GM08714 (cell line): ENCODE results near the gene HJURP.

ENCODE experiments used
- H3K4me3 ChIP-seq: fragments of 200-500 bp; sonication (Bioruptor generic); 2 replicates; pipeline ENCODE4 v1.5.1; 2014; ENCODE audit warnings: mild to moderate bottlenecking, low read length, inconsistent platforms
- ZNF274 ChIP-seq: IDR thresholded peaks from 2 replicates; pipeline ENCODE4 v1.6.1; 2012; ENCODE audit warnings: mild to moderate bottlenecking, low read depth, low read length

The HJURP gene

DNA sequence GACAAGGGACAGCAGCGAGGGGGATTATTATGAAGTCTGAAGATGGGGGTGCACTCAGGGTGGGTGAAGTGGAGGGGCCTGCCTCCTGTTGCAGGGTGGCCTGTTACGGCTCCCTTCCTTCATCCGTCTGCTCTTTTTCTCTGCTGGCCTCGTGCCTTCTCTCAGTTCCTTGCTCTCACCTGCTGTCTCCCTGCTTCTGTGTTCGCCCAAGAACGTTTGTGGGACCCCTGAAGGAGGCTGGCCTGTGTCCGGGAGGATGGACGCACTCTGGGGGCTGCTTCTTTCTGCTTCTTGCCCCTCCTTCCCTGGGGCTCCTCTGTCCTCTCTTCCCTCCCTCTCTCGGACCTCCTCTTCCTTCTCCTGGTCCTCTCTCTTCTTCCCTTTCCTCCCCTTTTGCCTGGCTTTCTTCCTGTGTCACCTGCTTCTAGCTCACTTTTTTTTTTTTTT is 62.4 kb downstream of the HJURP start:
- H3K4me3 ChIP-seq = no peak overlapping the region
- no peak for TF ChIP-seq ZNF274

DNA sequence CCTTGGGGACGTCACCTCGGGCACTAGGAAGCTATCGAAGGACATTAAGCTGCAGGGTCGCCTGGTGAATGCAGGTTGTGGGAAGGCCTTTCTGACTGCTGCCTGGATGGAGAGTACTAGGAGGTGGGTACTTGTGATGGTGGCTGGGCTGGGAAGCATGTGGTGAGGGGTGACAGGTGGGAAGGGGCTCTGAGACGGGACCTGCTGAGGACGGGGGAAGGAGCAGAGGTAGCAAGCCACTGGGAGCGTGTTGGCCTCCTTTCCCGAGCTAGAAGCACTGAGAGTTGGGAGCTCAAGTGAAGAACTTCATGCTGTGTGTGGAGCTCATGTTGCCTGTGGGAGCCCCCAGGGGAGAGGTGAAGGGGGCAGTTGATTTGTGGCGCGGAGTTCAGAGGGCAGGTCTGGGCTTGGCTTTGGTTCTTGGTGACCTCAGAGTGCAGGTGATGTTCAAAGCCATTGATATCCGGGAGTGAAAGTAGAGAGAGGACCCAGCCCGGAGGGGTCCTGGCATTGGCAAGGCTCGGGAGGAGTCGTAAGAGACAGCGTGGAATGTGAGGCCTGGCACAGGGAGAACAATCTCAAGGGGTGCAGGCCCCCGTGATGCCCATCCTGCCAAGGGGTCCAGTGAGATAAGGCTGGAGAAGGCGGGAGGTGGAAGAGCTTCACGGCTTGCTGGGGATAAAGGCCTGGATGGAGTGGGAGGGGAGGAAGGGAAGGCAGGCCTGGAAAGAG is 63.0 kb downstream of the HJURP start:
- no peak for TF ChIP-seq ZNF274
- no peak overlapping the region for H3K4me3 ChIP-seq

DNA sequence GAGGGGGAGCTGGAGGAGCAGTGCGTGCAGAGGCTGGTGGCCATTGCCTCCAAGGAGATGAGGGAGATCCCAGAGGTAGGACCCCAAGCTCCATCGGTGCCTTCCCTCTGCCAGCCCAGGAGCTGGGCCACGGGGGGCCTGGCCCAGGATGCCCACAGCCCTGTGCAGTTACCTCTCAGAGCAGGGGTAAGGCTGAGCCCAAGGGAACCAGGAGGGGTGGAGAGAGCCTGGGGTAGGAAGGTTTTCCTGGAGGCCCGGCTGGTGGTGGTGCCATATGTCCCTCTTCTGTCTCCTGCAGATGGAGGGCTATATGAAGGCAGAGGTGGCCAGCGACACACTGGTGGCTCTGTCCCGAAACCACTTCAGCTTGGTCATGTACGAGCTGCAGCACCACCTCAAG is 64.8 kb downstream of the HJURP start:
- H3K4me3 ChIP-seq = no peak overlapping the region

More for the DNA sequence above, 64.8 kb downstream of the HJURP start:
- TF ChIP-seq ZNF274 = no peak
